IPS-15b (cell line): Measurements from ENCODE around the gene RAB7B.

Source experiments
- H3K27me3 ChIP-seq: one replicate; pipeline ENCODE4 v1.6.1; 2013; ENCODE audit warnings: low read length; ENCODE audit not compliant: control insufficient read depth, insufficient read depth
- H3K36me3 ChIP-seq: one replicate; pipeline ENCODE4 v1.6.1; 2013; ENCODE audit warnings: low read length; ENCODE audit not compliant: control insufficient read depth, insufficient read depth
- H3K4me1 ChIP-seq: one replicate; pipeline ENCODE4 v1.6.1; 2013; ENCODE audit warnings: mild to moderate bottlenecking, low read length; ENCODE audit not compliant: control insufficient read depth, insufficient read depth
- H3K4me3 ChIP-seq: one replicate; pipeline ENCODE4 v1.5.1; 2013; ENCODE audit warnings: low read depth, low read length
- H3K9ac ChIP-seq: one replicate; pipeline ENCODE4 v1.6.1; 2013; ENCODE audit warnings: low read depth, mild to moderate bottlenecking, low read length
- H3K9me3 ChIP-seq: one replicate; pipeline ENCODE4 v1.6.1; 2013; ENCODE audit warnings: mild to moderate bottlenecking, low read length; ENCODE audit not compliant: control insufficient read depth, insufficient read depth

RAB7B gene

GRCh38 chr1:205949753-205950152 lies 53.4 kb downstream of the RAB7B start:
- Histone ChIP-seq H3K9me3 (no peaks in the 10 kb centered on the region), H3K9ac (no peak overlapping the region), H3K36me3 (no peaks in the 10 kb centered on the region), H3K27me3 (peaks cover 3% of the 10 kb centered on the region), H3K4me1 (no peaks in the 10 kb centered on the region), H3K4me3 (no peak overlapping the region)

GRCh38 chr1:205948886-205949285 lies 54.3 kb downstream of the RAB7B start:
- Histone ChIP-seq H3K4me3 (no peak overlapping the region), H3K9me3 (no peaks in the 10 kb centered on the region), H3K9ac (no peak overlapping the region), H3K4me1 (no peaks in the 10 kb centered on the region), H3K36me3 (no peaks in the 10 kb centered on the region), H3K27me3 (peaks cover 3% of the 10 kb centered on the region)

- no peaks in the 10 kb centered on the region for H3K9me3 ChIP-seq
- no peak overlapping the region for H3K4me3 ChIP-seq
- H3K4me1 ChIP-seq = peaks cover under 1% of the 10 kb centered on the region
- H3K27me3 ChIP-seq = peaks cover 3% of the 10 kb centered on the region
- H3K36me3 ChIP-seq = no peaks in the 10 kb centered on the region
- no peak overlapping the region for H3K9ac ChIP-seq
These were observed 55.2 kb downstream of the RAB7B start for GRCh38 chr1:205948039-205948438.

GRCh38 chr1:205947024-205947423 lies 56.2 kb downstream of the RAB7B start:
- H3K36me3 ChIP-seq = no peaks in the 10 kb centered on the region

GRCh38 chr1:205945069-205945468 lies 58.1 kb downstream of the RAB7B start:
- Histone ChIP-seq H3K36me3 (no peaks in the 10 kb centered on the region), H3K4me1 (peaks cover 12% of the 10 kb centered on the region), H3K27me3 (peaks cover 3% of the 10 kb centered on the region), H3K9me3 (no peaks in the 10 kb centered on the region), H3K4me3 (no peak overlapping the region), H3K9ac (no peak overlapping the region)

More at GRCh38 chr1:205947024-205947423, 56.2 kb downstream of the RAB7B start:
- H3K27me3 ChIP-seq = peaks cover 3% of the 10 kb centered on the region
- H3K4me1 ChIP-seq = peaks cover 5% of the 10 kb centered on the region
- no peaks in the 10 kb centered on the region for H3K9me3 ChIP-seq
- no peak overlapping the region for H3K9ac ChIP-seq
- H3K4me3 ChIP-seq = no peak overlapping the region

- H3K27me3 ChIP-seq = peaks cover 3% of the 10 kb centered on the region
- no peaks in the 10 kb centered on the region for H3K36me3 ChIP-seq
- H3K9ac ChIP-seq = no peak overlapping the region
- no peaks in the 10 kb centered on the region for H3K9me3 ChIP-seq
- H3K4me1 ChIP-seq = peaks cover 18% of the 10 kb centered on the region
- no peak overlapping the region for H3K4me3 ChIP-seq
These were observed 58.7 kb downstream of the RAB7B start for GRCh38 chr1:205944525-205944924.

GRCh38 chr1:205943245-205943644 lies 60.0 kb downstream of the RAB7B start, which contains the start of gene SLC26A9:
Gene SLC26A9, minus strand, starts transcription at chr1:205943456. Its CDS starts 7,636 bp downstream, at chr1:205935820.
- Histone ChIP-seq H3K4me1 (peaks cover 26% of the 10 kb centered on the region), H3K9ac (no peak within 1 kb of the TSS), H3K4me3 (no peak within 1 kb of the TSS), H3K27me3 (peaks cover 11% of the 10 kb centered on the region), H3K36me3 (no peaks in the 10 kb centered on the region), H3K9me3 (no peaks in the 10 kb centered on the region)

- Histone ChIP-seq H3K9ac (no peak overlapping the region), H3K9me3 (no peaks in the 10 kb centered on the region), H3K4me1 (peaks cover 26% of the 10 kb centered on the region), H3K4me3 (no peak overlapping the region), H3K27me3 (peaks cover 11% of the 10 kb centered on the region), H3K36me3 (no peaks in the 10 kb centered on the region)
These were observed 60.5 kb downstream of the RAB7B start for GRCh38 chr1:205942631-205943159.

- H3K36me3 ChIP-seq = no peaks in the 10 kb centered on the region
- H3K9ac ChIP-seq = no peak overlapping the region
- no peaks in the 10 kb centered on the region for H3K9me3 ChIP-seq
- peaks cover 26% of the 10 kb centered on the region for H3K4me1 ChIP-seq
- H3K4me3 ChIP-seq = no peak overlapping the region
- peaks cover 9% of the 10 kb centered on the region for H3K27me3 ChIP-seq
These were observed 62.5 kb downstream of the RAB7B start for GRCh38 chr1:205940710-205941109.

GRCh38 chr1:205939690-205940330 lies 63.4 kb downstream of the RAB7B start:
- Histone ChIP-seq H3K9ac (no peak overlapping the region), H3K9me3 (no peaks in the 10 kb centered on the region), H3K4me3 (no peak overlapping the region), H3K36me3 (no peaks in the 10 kb centered on the region), H3K27me3 (peaks cover 9% of the 10 kb centered on the region), H3K4me1 (peaks cover 26% of the 10 kb centered on the region)

- H3K9ac ChIP-seq = no peak overlapping the region
These were observed 64.5 kb downstream of the RAB7B start for GRCh38 chr1:205938682-205939081.

GRCh38 chr1:205936846-205937586 lies 66.2 kb downstream of the RAB7B start:
- no peak overlapping the region for H3K4me3 ChIP-seq
- H3K36me3 ChIP-seq = no peaks in the 10 kb centered on the region
- peaks cover 27% of the 10 kb centered on the region for H3K4me1 ChIP-seq
- peaks cover 9% of the 10 kb centered on the region for H3K27me3 ChIP-seq
- H3K9me3 ChIP-seq = no peaks in the 10 kb centered on the region
- H3K9ac ChIP-seq = no peak overlapping the region

More at GRCh38 chr1:205938682-205939081, 64.5 kb downstream of the RAB7B start:
- Histone ChIP-seq H3K27me3 (peaks cover 9% of the 10 kb centered on the region), H3K36me3 (no peaks in the 10 kb centered on the region), H3K4me1 (peaks cover 27% of the 10 kb centered on the region), H3K4me3 (no peak overlapping the region), H3K9me3 (no peaks in the 10 kb centered on the region)
